Measurements from ENCODE around the gene BOK. TPM values are rescaled to one million over a fixed set of nuclear protein-coding genes. Genes with fewer than 3 reads are reported as not detected.

Gene BOK
- total and polyA plus RNA-seq, 2 donors (not counting 3 experiments of a cell fraction or from before 2014, with no cell fraction given), result 76.0 to 95.5 TPM

DNA sequence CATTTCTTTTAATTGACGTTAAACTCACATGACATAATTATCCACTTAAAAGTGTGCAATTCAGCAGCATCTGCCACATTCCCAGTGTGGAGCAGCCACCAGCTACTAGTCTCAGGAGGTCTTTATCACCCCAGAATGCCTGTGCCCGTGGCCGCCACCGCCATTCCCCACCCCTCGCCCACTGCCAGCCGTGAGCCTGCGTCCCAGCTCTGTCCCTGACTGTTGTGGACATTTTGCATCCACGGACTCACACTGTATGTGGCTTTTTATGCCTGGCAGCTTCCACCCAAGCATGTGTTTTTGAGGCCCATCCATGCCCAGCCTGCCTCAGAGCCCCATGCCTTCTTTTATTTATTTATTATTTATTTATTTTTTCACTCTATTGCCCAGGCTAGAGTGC, 9.2 kb downstream of the BOK start:
- Histone ChIP-seq H3K9me3 (replicated peaks; ENCODE audit: control insufficient read depth, insufficient read depth, low read length) (no peaks in the 10 kb centered on the region), H4K20me1 (replicated peaks; ENCODE audit: control insufficient read depth, extremely low read depth, insufficient read depth, low read length) (no peaks in the 10 kb centered on the region), H3K27ac (ENCODE audit: insufficient read depth, low read depth, low read length) (no peak overlapping the region), H3K79me2 (ENCODE audit: control insufficient read depth, insufficient read depth, low read length) (peaks cover 27% of the 10 kb centered on the region), H2AFZ (ENCODE audit: low read depth, low read length) (no peak overlapping the region), H3K4me1 (ENCODE audit: control insufficient read depth, extremely low read depth, insufficient read depth, low read length) (peaks cover 6% of the 10 kb centered on the region), H3K4me2 (ENCODE audit: insufficient read depth, low read length) (no peak overlapping the region), H3K4me3 (replicated peaks in 1 of 3; ENCODE audit: insufficient read depth in 1 of 3, low read depth in 1 of 3, low read length in 3 of 3) (no peak overlapping the region), H3K36me3 (ENCODE audit: control insufficient read depth in 2 of 2, extremely low read depth in 1 of 2, insufficient read depth in 2 of 2, low read length in 2 of 2) (peaks cover 5 to 37% of the 10 kb centered on the region in 2 experiments), H3K27me3 (ENCODE audit: control insufficient read depth in 2 of 2, insufficient read depth in 2 of 2, low read length in 2 of 2) (no peaks in the 10 kb centered on the region), H3K9ac (replicated peaks; ENCODE audit: extremely low read depth, insufficient read depth, low read length) (no peak overlapping the region), H3K9me1 (replicated peaks; ENCODE audit: control insufficient read depth, extremely low read depth, insufficient read depth, low read length) (no peaks in the 10 kb centered on the region)
- dilution Hi-C loops (cut with MboI; ENCODE audit: extremely low pct_ligation_motif_present, low sequenced_read_pairs) (no loop called here), intact Hi-C loops (cut with micrococcal nuclease) (no loop called here)
- POLR2A ChIA-PET, result no interaction called here
- DNase-seq (ENCODE audit: low read depth, low spot score) (no peak), FAIRE-seq (no peak)
- no peak for TF ChIP-seq EZH2 (IDR thresholded peaks at IDR 0.05; ENCODE audit: borderline replicate concordance, low read depth, low read length, severe bottlenecking)
- TF ChIP-seq POLR2AphosphoS5 (IDR thresholded peaks at IDR 0.05; ENCODE audit: insufficient read depth, low read depth, low read length), result no peak
- no peak for TF ChIP-seq GATA2 (IDR thresholded peaks at IDR 0.05; ENCODE audit: insufficient read depth, insufficient read length, low read depth, low read length)
- no TSS peak for BruUV-seq (replicated peaks)
- CTCF ChIA-PET, result no interaction called here

DNA sequence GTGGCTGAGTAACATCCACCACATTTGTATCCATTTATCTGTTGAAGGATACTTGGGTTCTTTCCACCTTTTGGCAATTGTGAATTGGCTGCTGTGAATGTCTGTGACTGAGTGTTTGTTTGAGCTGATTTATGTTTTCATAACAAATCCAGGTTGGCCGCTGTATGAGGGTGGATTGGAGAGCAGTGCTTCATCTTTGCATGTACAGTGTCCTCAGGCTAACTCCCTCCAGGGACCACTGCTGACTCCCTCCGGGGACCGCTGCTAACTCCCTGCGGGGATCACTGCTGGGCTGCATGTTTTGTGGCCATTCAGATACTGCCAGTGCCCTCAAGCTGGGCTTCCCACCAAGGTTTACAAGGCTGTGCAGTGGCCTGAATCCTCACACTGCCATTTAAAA, 10.2 kb downstream of the BOK start:
- Histone ChIP-seq H2AFZ (ENCODE audit: low read depth, low read length) (no peak overlapping the region), H3K79me2 (ENCODE audit: control insufficient read depth, insufficient read depth, low read length) (peaks cover 19% of the 10 kb centered on the region), H3K4me3 (replicated peaks in 1 of 3; ENCODE audit: insufficient read depth in 1 of 3, low read depth in 1 of 3, low read length in 3 of 3) (no peak overlapping the region), H3K27ac (ENCODE audit: insufficient read depth, low read depth, low read length) (no peak overlapping the region), H3K4me1 (ENCODE audit: control insufficient read depth, extremely low read depth, insufficient read depth, low read length) (peaks cover 6% of the 10 kb centered on the region), H3K36me3 (ENCODE audit: control insufficient read depth in 2 of 2, extremely low read depth in 1 of 2, insufficient read depth in 2 of 2, low read length in 2 of 2) (peaks cover 4 to 32% of the 10 kb centered on the region in 2 experiments), H3K9me1 (replicated peaks; ENCODE audit: control insufficient read depth, extremely low read depth, insufficient read depth, low read length) (no peaks in the 10 kb centered on the region), H3K27me3 (ENCODE audit: control insufficient read depth in 2 of 2, insufficient read depth in 2 of 2, low read length in 2 of 2) (no peaks in the 10 kb centered on the region), H3K4me2 (ENCODE audit: insufficient read depth, low read length) (no peak overlapping the region), H3K9ac (replicated peaks; ENCODE audit: extremely low read depth, insufficient read depth, low read length) (no peak overlapping the region), H4K20me1 (replicated peaks; ENCODE audit: control insufficient read depth, extremely low read depth, insufficient read depth, low read length) (no peaks in the 10 kb centered on the region), H3K9me3 (replicated peaks; ENCODE audit: control insufficient read depth, insufficient read depth, low read length) (no peaks in the 10 kb centered on the region)
- DNase-seq (ENCODE audit: low read depth, low spot score) (no peak), FAIRE-seq (no peak)
- ChIA-PET CTCF (no interaction called here), POLR2A (no interaction called here)
- TF ChIP-seq POLR2AphosphoS5 (IDR thresholded peaks at IDR 0.05; ENCODE audit: insufficient read depth, low read depth, low read length), result no peak
- TF ChIP-seq, protein P1, sequence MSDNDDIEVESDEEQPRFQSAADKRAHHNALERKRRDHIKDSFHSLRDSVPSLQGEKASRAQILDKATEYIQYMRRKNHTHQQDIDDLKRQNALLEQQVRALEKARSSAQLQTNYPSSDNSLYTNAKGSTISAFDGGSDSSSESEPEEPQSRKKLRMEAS (IDR thresholded peaks at IDR 0.05; ENCODE audit: insufficient read depth, insufficient read length), result no peak
- TF ChIP-seq JUN (IDR thresholded peaks at IDR 0.05; ENCODE audit: borderline replicate concordance, insufficient read depth, insufficient read length, low read depth), result no peak
- no peak for TF ChIP-seq EZH2 (IDR thresholded peaks at IDR 0.05; ENCODE audit: borderline replicate concordance, low read depth, low read length, severe bottlenecking)
- no peak for TF ChIP-seq FOS (IDR thresholded peaks at IDR 0.05; ENCODE audit: borderline replicate concordance, insufficient read depth, low read length)
- TF ChIP-seq MYC (IDR thresholded peaks at IDR 0.05; ENCODE audit: low read depth, low read length), result no peak
- no peak for TF ChIP-seq GATA2 (IDR thresholded peaks at IDR 0.05; ENCODE audit: insufficient read depth, insufficient read length, low read depth, low read length)
- TF ChIP-seq, protein P2, sequence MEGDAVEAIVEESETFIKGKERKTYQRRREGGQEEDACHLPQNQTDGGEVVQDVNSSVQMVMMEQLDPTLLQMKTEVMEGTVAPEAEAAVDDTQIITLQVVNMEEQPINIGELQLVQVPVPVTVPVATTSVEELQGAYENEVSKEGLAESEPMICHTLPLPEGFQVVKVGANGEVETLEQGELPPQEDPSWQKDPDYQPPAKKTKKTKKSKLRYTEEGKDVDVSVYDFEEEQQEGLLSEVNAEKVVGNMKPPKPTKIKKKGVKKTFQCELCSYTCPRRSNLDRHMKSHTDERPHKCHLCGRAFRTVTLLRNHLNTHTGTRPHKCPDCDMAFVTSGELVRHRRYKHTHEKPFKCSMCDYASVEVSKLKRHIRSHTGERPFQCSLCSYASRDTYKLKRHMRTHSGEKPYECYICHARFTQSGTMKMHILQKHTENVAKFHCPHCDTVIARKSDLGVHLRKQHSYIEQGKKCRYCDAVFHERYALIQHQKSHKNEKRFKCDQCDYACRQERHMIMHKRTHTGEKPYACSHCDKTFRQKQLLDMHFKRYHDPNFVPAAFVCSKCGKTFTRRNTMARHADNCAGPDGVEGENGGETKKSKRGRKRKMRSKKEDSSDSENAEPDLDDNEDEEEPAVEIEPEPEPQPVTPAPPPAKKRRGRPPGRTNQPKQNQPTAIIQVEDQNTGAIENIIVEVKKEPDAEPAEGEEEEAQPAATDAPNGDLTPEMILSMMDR (IDR thresholded peaks at IDR 0.05; ENCODE audit: extremely low read depth in 1 of 2, insufficient read depth in 1 of 2, low read depth in 1 of 2, low read length in 2 of 2), result no peak
- TF ChIP-seq POLR2A (IDR thresholded peaks at IDR 0.05; ENCODE audit: low read depth, low read length), result no peak
- dilution Hi-C loops (cut with MboI; ENCODE audit: extremely low pct_ligation_motif_present, low sequenced_read_pairs) (no loop called here), intact Hi-C loops (cut with micrococcal nuclease) (no loop called here)
- BruUV-seq (replicated peaks), result no TSS peak
